Measurements from ENCODE around the gene TNFAIP8. TPM values are rescaled to one million over a fixed set of nuclear protein-coding genes. Genes with fewer than 3 reads are reported as not detected.
"Not testable (repeated sequence)": the region's sequence is repeated elsewhere in the genome, so short reads cannot be mapped to it uniquely, and the experiment has no call there.

TNFAIP8 gene
- total and polyA plus RNA-seq, 2 experiments from 2014 or later: 10.6 to 29.2 TPM

GRCh38 chr5:119412279-119413227, 56.7 kb downstream of the TNFAIP8 start:
- H3K9me3 Mint-ChIP-seq: no peaks in the 10 kb centered on the region
- peak overlapping the region; percentile 85; the same call in 2 of the 3 replicates for H3K4me3 Mint-ChIP-seq
- Histone ChIP-seq H3K4me1 (ENCODE audit: insufficient read depth) (0 out of 2 replicates have a peak, but pooled peaks cover 7% of the 10 kb centered on the region), H3K4me3 (no peak overlapping the region; the same call in 1 of the 2 replicates), H4K20me1 (replicated peaks; ENCODE audit: insufficient read depth) (no peaks in the 10 kb centered on the region), H3K9me2 (ENCODE audit: insufficient read depth) (peaks cover 5% of the 10 kb centered on the region; the same call in 1 of the 2 replicates), H3K27me3 (ENCODE audit: insufficient read depth) (no peaks in the 10 kb centered on the region), H3F3A (replicated peaks; ENCODE audit: low read depth) (no peaks in the 10 kb centered on the region), H3K27ac (ENCODE audit: low read depth) (no peak overlapping the region), H3K79me2 (replicated peaks; ENCODE audit: insufficient read depth) (no peaks in the 10 kb centered on the region), H3K4me2 (no peak overlapping the region; the same call in 1 of the 2 replicates), H2AFZ (no peak overlapping the region), H3K36me3 (ENCODE audit: insufficient read depth) (no peaks in the 10 kb centered on the region)
- H3K27ac Mint-ChIP-seq: no peak overlapping the region
- H3K4me1 Mint-ChIP-seq: peaks cover 12% of the 10 kb centered on the region
- H3K27me3 Mint-ChIP-seq (ENCODE audit: insufficient read depth, low read depth, poor library complexity): peaks cover 2% of the 10 kb centered on the region
- H3K36me3 Mint-ChIP-seq (ENCODE audit: low read depth): no peaks in the 10 kb centered on the region
- ATAC-seq: no peak
- TF ChIP-seq EZH2 (IDR thresholded peaks at IDR 0.05; ENCODE audit: low read depth, unreplicated experiment) (no peak), CREB1 (CRISPR knock-in tag; IDR thresholded peaks at IDR 0.05; ENCODE audit: low read depth) (no peak), ZNF331 (CRISPR knock-in tag; IDR thresholded peaks at IDR 0.05; ENCODE audit: low read depth) (no peak), JUNB (IDR thresholded peaks at IDR 0.05; ENCODE audit: unreplicated experiment) (no peak)
- no peak for DNase-seq (ENCODE audit: low spot score)

GRCh38 chr5:119414124-119414734, 58.4 kb downstream of the TNFAIP8 start:
- ATAC-seq; DNase-seq (ENCODE audit: low spot score); H3K27me3 ChIP-seq (ENCODE audit: insufficient read depth); H2AFZ ChIP-seq; H3K36me3 ChIP-seq (ENCODE audit: insufficient read depth); H3K27ac ChIP-seq (ENCODE audit: low read depth); H4K20me1 ChIP-seq (replicated peaks; ENCODE audit: insufficient read depth); H3K4me3 ChIP-seq; H3K79me2 ChIP-seq (replicated peaks; ENCODE audit: insufficient read depth); H3K9me3 Mint-ChIP-seq; H3K27ac Mint-ChIP-seq; H3K4me3 Mint-ChIP-seq; H3K27me3 Mint-ChIP-seq (ENCODE audit: insufficient read depth, low read depth, poor library complexity); H3K36me3 Mint-ChIP-seq (ENCODE audit: low read depth); H3K4me2 ChIP-seq; H3K9me2 ChIP-seq (ENCODE audit: insufficient read depth); H3F3A ChIP-seq (replicated peaks; ENCODE audit: low read depth): not testable (repeated sequence)
- peaks cover 23% of the 10 kb centered on the region for H3K4me1 Mint-ChIP-seq
- H3K4me1 ChIP-seq (ENCODE audit: insufficient read depth): 0 out of 2 replicates have a peak, but pooled peaks cover 14% of the 10 kb centered on the region

- Mint-ChIP-seq H3K9me3 (no peaks in the 10 kb centered on the region), H3K4me3 (no peak overlapping the region), H3K4me1 (peaks cover 15% of the 10 kb centered on the region), H3K36me3 (ENCODE audit: low read depth) (no peaks in the 10 kb centered on the region), H3K27ac (0 out of 2 replicates have a peak overlapping the region, but pooled peaks have one; percentile 1), H3K27me3 (ENCODE audit: insufficient read depth, low read depth, poor library complexity) (no peaks in the 10 kb centered on the region)
- H3K27me3 ChIP-seq (ENCODE audit: insufficient read depth): no peaks in the 10 kb centered on the region
- no peaks in the 10 kb centered on the region for H3K36me3 ChIP-seq (ENCODE audit: insufficient read depth)
- H3K27ac ChIP-seq (ENCODE audit: low read depth): no peak overlapping the region
- no peaks in the 10 kb centered on the region for H4K20me1 ChIP-seq (replicated peaks; ENCODE audit: insufficient read depth)
- no peaks in the 10 kb centered on the region for H3F3A ChIP-seq (replicated peaks; ENCODE audit: low read depth)
- 0 out of 2 replicates have a peak, but pooled peaks cover 8% of the 10 kb centered on the region for H3K4me1 ChIP-seq (ENCODE audit: insufficient read depth)
- no peak overlapping the region for H3K4me3 ChIP-seq
- peak overlapping the region; percentile 72; the same call in 1 of the 2 replicates for H2AFZ ChIP-seq
- no peaks in the 10 kb centered on the region for H3K79me2 ChIP-seq (replicated peaks; ENCODE audit: insufficient read depth)
- H3K9me2 ChIP-seq (ENCODE audit: insufficient read depth): peaks cover 5% of the 10 kb centered on the region; the same call in 1 of the 2 replicates
- no peak overlapping the region for H3K4me2 ChIP-seq
- no peak for ATAC-seq
- no peak for DNase-seq (ENCODE audit: low spot score)
- TF ChIP-seq EZH2 (IDR thresholded peaks at IDR 0.05; ENCODE audit: low read depth, unreplicated experiment) (no peak), ETS1 (IDR thresholded peaks at IDR 0.05) (no peak), NANOG (IDR thresholded peaks at IDR 0.05; ENCODE audit: borderline replicate concordance) (no peak), EZH2phosphoT487 (IDR thresholded peaks at IDR 0.05; ENCODE audit: unreplicated experiment) (no peak)
Measured at GRCh38 chr5:119417891-119418605, 62.2 kb downstream of the TNFAIP8 start.

Data from GM23338 (cell line).